GM19438 (cell line): ENCODE results near the gene NAAA.
"Not testable (repeated sequence)": the region's sequence is repeated elsewhere in the genome, so short reads cannot be mapped to it uniquely, and the experiment has no call there.

Source experiments
- ATAC-seq: cut with Tn5 transposase; IDR thresholded peaks from one replicate; pipeline ENCODE4 v1.9.1; 2021; ENCODE audit warnings: low read depth; ENCODE audit not compliant: unreplicated experiment

The NAAA gene

DNA sequence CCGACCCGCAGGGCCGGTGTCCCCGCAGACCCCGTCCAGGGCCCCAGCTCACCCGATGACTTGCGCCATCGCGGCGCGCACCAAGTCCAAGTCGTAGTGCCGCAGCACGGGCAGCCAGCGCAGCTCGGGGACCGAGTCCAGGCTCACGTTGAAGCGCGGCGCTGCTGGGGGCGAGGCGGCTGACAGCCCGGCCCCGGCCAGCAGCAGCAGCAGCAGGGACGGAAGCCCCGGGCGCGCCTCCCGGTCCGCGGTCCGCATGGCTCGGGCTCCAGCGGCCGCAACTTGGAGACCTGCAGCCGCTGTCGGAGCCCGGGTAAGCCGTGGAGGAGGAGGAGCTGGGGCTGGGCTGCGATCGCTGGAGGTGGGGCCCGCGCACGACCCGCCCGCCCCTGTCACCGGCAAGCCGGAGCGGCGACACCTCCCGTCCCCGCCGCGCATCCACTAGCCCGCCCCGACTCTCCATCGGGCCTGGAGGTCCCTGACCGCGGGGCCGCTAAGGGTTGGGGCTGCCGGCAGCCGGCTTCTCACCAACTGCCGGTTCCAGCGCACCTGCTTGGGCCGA lies at the start of gene NAAA:
Gene NAAA (minus strand): TSS at position 322 of the 562 bp plus-strand sequence. CDS start 64 bp downstream, at position 258.
- ATAC-seq, result peak; percentile 70

DNA sequence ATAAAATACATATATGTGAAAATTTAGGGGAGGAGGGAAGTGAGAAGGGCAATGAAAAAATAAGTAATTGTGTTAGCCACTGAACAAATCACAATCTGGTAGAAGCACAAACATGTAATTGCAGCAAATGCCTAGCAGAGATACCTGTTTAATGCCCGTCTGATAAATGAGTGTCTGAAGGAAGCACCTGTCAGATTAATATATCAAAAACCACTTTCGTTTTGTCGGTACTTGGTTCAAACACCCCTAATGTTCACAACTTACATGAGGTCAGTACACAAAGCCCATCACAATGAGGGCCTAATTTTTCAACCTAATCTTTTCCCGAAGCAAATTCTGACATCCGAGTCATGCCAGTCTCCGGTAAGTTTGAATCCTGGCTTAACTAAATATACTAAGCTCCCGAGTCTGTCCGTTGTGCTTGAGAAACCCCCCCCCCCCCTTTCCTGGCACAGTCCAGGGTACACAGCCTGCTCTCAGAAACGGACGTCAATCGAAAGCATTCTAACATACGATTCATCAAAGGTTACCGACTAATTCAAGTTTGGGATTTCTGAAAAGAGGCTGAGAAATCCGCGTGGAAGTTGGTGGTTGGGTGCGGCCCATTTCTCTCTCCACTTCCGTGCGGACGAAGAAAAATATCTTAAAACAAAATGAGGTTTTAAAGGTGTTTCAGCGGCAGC lies 49.2 kb upstream of the NAAA start:
- no peak for ATAC-seq

DNA sequence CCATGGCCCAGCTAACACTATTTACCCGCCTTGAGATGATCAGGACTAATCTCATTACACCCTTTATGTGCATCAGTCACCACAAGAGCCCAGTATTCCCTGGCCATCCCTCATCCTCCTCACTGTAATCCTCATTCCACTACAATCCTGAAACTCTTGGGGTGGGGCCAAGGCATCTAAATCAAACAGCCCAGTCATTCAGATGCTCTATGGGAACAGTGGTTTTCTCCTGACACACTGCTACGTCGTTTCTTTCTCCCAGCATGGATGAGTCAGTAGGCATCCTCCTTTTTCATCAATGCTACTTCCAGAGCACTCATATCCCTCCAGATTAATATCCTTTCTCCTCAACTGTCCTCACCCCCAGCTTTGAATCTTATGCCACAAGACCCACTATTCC lies 44.3 kb upstream of the NAAA start:
- no peak for ATAC-seq

DNA sequence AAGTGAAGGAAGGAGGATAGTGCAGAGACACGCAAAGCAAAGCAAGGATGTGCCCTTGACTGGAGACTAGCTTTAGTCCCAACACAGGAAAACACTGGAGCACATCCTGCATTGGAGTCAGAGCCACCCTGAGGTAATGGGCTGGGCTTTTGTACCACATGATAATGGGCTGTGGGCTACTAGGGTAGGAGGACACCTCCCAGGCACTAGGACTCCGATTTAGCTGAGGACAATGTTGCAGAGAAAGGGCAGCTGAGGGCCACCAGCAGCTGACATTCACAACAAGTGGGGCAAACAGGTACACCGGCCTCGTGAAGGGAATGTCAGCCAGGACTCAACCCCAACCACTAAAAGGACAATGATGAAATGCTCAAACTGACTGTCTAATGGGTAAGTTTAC lies 39.8 kb upstream of the NAAA start:
- ATAC-seq, result no peak

DNA sequence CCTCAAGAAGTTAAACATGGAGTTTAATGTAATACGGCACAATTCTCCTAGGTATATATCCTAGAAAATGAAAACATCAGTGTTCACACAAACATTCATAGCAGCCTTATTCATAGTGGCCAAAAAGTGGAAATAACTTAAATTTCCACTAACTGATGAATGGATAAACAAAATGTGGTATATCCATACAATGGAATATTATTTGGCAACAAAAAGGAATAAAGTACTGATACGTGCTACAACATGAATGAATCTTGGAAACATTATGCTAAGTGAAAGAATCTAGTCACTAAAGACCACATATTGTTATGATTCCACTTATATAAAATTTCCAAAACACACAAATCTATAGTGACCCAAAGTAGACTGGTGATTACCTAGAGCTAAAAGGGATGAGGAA lies 35.4 kb upstream of the NAAA start:
- no peak for ATAC-seq

DNA sequence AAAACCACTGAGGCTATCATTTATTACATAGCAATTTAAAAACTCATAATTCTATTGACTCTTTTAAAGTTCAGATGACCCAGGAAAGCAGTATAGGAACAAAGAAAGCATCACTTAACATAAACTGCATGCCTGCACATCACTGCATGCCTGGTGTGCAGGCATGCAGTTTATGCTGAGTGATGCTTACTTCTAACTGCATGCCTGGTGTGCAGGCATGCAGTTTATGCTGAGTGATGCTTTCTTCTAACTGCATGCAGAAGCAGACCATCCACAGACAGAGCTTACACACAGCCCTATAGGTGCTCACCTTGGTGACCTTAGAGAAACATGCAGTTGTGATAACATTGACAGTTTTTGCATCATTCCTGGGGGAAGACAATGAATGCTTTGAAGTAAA lies 33.0 kb upstream of the NAAA start:
- ATAC-seq, result no peak

DNA sequence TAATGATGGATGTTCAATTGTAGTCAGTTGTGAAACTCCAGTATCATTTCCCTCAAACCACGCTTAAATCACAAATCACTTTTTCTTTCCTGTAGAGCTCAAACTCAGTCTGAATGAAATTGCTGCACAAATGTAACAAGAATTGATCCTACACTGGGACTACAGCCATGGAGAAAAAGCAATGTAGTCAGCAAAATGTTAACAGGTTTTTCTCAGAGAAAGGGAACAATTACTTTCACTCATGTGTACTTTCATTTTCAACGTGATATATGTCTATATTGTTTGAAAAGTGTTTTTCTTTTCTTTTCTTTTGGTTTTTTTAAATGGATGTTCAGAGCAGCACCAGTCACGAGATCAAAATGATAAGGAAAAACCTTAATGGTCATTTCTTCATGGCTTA lies 27.3 kb upstream of the NAAA start:
- ATAC-seq, result no peak

DNA sequence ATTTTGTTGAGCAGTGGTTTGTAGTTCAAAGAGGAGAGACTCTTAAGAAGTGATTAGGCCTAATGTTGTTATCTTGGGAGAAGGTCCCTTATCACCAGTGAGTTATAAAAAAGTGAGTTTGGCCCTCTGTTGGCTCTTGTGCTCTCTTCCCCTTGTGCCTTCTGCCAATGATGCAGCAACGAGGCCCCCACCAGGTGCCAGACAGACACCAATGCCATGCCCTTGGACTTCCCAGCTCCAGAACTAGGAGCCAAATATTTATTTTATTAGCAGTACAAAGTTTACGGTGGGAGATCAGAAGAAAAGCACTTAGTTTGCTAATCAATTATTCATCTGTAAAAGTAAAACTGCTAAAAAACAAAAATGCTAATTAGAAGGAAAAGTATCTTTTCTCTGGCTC lies 22.7 kb upstream of the NAAA start:
- no peak for ATAC-seq

DNA sequence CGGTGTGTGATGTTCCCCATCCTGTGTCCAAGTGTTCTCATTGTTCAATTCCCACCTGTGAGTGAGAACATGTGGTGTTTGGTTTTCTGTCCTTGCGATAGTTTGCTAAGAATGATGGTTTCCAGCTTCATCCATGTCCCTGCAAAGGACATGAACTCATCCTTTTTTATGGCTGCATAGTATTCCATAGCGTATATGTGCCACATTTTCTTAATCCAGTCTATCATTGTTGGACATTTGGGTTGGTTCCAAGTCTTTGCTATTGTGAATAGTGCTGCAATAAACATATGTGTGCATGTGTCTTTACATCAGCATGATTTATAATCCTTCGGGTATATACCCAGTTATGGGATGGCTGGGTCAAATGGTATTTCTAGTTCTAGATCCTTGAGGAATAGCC lies 21.3 kb upstream of the NAAA start:
- ATAC-seq, result not testable (repeated sequence)

DNA sequence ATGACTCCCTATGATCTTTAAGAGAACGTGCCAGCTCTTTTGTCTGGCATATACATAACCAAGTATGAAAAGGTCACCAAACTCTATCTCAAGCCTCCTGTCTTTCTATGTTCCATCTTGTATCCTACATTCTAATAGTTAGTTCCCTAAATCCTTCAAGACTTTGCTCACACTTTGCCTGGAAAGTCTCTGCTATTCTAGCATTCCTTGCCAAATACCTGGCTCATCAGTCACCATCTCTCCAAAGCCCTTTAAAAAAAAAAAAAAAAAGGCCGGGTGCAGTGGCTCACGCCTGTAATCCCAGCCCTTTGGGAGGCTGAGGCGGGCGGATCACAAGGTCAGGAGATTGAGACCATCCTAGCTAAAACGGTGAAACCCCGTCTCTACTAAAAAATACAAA lies 17.7 kb upstream of the NAAA start:
- not testable (repeated sequence) for ATAC-seq

DNA sequence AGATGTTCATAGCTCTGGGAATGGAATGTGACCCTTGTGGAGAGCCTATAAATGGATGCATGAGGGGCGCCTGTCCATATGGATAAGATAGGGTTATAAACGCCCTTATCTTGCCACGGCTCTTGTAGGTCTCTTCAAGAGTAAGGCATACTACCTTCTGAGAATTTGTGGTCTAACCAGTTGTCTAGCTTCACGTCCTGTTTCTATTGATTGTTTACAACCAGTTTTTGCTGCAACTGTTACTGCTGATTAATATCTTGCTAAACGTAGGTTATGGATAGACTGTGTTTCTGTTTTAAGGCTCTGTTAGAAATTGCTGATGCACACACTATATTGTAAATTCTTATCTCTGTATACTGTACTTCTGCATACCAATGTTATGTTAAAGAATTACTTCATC lies 14.0 kb upstream of the NAAA start:
- ATAC-seq, result not testable (repeated sequence)

DNA sequence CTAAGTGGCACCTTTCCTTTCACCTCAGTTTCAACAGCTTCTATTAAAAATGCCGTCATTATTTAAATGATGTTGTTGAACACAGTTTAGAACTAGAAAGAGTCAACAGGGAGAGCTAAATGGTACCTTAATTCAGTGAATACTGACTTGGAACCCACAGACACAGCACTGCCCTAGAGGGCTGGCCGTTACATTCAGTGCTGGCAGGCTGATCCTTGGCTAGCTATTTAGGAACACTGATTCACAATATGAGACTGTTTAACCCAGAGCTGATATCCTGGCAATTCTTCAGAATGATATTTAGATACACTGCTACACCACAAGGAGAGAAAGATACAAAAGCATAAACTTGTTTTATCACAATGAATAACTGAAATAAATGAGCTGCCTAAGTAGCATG lies 12.7 kb upstream of the NAAA start:
- ATAC-seq, result no peak

DNA sequence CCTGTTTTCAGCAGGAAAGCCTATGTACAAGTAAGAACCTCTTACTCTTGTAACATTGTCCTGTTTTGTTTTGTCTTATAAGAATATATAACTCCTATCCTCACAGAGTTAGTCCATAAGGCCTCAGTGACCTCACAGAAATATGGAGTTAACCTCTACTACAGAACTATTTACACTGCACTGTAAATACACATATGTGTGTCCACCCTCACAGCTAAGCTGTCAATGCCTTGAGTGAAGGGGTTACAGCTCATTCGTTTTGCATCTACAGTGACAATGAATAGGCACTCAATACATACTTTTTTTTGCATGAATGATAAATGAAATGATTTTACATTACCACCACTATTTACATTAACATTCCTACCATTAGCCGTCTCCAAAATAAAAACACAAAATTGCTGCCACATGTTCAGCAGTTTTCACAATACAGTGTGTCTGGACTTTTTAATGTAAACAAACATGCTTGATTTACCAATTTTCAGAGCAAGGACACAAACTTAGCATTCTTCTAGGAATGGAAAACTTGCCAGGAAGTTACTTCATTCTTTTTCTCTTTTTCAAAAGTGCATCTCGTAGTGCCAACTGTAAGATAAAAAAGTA lies 9.5 kb upstream of the NAAA start:
- ATAC-seq, result no peak

DNA sequence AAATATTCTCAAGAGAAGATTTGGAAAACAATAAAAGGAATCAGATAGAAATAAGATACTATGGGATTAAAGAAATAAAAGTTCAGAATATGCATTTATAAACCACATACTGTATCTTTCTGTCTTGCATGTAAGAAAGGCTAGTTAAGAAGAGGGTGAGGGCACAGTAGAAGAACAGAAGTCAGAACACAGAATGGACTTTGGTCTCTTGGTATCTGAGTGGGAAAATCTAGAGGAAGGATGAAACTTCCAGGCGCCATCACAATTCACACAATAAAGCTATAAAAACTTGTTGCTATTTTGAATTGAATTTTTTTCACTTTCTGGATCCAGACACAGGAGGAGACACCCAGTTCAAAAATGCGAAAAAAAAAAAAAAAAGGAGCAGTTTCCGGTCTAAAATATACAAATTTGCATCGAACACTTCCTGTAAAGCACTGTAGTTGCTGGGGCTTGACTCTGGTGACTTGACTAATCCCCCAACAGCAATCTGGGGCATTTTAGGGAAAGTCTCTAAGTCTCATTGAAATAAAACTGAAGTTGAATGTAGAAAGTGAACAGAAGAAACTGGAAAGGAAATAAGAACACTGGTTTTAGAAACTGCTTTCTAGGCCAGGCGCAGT lies 8.1 kb upstream of the NAAA start:
- ATAC-seq, result peak; percentile 96

DNA sequence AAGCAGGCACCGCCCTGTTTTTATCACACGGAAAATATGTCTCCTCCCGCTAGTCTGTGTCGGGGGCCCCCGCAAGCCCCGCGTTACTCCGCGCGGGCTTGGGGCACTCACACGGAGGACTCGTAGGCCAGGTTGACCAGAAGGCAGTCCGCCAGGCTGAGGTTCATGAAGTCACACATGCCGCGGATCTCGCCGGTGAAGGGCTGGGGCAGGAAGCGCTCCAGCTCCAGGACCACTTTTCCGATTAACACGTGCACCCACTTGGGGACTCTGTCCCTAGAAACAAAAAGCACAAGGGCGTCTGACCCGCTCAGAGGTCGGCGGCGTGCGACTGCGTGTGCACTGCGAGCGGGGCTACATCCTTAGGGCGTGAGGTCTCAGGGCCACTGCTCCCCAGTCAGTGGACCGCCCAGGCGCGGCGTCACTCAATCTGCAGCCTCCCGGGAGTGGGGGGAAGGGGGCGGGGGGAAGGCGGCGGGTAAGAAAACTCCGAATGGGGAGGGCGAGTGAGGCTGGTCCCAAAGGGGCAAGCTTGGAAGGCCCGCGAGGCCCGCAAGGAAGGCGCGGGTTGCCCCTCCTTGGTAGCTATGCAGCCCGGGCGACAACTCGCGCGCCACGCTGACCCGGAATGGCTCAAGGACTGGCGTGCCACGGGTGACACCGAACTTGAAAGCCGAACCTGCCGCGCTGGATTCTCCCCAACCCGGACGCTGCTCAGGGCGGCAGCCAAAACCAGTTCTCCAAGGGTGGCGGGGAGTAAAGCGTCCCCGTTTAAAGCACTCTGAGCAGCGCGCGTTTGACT lies 722 bp downstream of the NAAA start:
- peak; percentile 71 for ATAC-seq

DNA sequence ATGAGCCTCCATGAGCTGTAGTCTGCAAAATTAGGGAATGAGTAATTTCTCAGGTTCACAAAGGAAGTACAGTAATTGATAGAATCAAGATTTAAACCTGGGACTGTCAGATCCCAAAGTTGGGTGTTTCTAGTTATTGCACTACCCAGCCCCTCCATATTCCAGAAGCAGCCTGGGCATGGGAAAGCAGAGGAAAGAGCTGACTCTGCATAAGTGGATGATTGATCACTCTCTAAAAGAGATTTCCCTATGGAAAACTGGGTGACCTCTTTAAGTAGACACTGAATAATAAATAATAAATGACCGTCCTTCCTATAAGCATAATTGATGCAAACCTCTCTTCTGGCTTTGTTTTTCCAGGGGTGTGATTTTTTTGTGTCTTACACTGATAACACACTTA lies 5.2 kb downstream of the NAAA start:
- no peak for ATAC-seq

DNA sequence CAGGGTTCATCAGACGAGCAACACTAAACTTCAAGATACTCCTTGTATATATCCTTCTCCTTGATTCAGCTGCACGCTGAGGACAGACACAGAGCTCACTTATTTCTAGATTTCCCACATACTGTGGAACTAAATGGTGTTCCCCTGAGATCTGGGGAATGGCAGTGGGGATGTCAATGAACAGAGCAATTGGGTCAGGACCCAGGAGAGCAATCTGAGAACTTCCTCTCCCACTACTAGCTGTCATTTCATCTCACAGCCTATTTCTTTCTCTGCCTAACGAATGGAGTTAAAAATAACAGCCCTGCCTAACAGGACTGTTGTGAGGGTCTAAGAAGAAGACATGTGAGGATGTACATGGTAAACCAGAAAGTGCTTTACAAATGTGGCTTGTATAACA lies 10.7 kb downstream of the NAAA start:
- no peak for ATAC-seq

DNA sequence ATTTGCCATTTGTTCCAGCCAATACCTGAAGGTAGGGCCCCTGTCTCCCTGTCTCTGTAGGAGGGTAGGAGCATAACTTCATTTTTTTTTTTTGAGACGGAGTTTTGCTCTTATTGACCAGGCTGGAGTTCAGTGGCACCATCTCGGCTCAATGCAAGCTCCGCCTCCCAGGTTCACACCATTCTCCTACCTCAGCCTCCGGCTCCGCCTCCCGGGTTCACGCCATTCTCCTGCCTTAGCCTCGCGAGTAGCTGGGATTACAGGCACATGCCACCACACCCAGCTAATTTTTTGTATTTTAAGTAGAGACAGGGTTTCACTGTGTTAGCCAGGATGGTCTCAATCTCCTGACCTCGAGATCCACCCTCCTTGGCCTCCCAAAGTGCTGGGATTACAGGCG lies 15.9 kb downstream of the NAAA start:
- not testable (repeated sequence) for ATAC-seq

DNA sequence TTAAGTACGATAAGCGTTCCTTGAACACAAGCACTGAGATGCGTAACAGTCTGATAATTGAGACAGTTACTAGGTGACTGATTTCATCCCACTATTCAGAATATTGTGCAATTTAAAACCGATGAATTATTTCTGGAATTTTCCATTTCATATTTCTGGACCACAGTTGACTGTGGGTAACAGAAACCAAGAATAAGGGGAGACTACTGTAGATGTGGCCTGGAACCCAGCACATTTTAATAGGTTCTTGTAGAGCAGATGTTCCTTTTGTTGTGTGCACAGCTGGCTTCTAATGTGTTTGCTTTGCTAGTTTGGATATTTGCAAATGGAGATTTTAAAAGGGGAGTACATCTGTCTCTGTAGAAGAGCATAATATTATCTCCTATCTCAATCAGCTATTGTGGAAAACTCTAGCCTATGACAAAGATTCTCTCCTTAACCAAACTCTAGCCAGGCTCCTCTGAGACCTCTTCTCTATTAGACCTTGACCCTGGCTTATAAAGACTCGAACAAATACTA lies 16.4 kb downstream of the NAAA start:
- no peak for ATAC-seq

DNA sequence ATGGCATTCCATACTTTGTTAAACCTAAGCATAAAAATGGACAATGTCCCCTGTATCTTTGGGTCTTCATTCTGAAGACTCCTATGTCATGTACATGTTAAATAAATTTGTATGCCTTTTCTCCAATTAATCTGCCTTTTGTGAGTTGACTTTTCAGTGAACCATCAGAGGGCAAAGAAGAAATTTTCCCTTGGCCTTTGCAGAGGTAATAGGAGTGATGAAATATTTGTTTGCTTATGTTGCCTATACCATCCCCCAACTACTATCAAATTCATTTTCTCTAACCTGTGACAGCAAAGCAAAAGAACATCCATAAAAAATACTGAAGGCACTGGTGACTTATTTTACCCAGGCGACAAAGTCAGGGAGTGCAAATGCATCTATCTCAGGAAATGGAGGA lies 18.2 kb downstream of the NAAA start:
- no peak for ATAC-seq

DNA sequence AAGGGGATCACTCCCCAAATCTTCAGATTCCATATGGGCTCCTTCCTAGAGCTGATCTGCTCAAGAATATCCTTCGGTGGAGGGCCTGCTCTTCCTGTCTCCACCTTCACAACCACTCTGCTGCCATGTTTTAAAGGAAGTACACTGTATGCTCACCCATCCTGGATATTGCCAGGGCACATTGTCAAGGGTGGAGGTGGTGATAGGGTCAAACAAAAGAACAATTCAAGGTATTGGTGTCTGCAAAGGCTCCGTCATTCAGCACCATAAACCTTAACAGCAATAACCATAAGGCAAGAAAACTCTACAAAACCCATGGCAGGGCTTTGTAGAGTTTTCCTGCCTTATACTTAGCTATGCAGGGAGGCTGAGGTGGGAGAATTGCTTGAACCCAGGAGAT lies 18.9 kb downstream of the NAAA start:
- ATAC-seq, result no peak
